Measurements from ENCODE around the gene BRAF.

BRAF gene

GRCh38 chr7:140870003-140870402, 54.7 kb downstream of the BRAF start:
- Histone ChIP-seq H3K9me2 (ENCODE audit: low read depth, low read length) (no peaks in the 10 kb centered on the region), H3F3A (ENCODE audit: insufficient read depth, low read length) (no peaks in the 10 kb centered on the region), H3K27ac (ENCODE audit: low read depth, low read length, poor library complexity, severe bottlenecking) (no peak overlapping the region), H2AFZ (ENCODE audit: low read length) (no peak overlapping the region), H3K79me2 (ENCODE audit: insufficient read depth, low read length) (peaks cover 29% of the 10 kb centered on the region), H3K4me1 (ENCODE audit: insufficient read depth, low read length, severe bottlenecking) (peaks cover 36% of the 10 kb centered on the region), H3K36me3 (ENCODE audit: insufficient read depth, low read length) (no peaks in the 10 kb centered on the region; the same call in 1 of the 2 replicates), H3K4me2 (ENCODE audit: low read length) (no peak overlapping the region), H3K27me3 (ENCODE audit: insufficient read depth, low read length) (no peaks in the 10 kb centered on the region), H4K20me1 (ENCODE audit: insufficient read depth, low read length) (no peaks in the 10 kb centered on the region), H3K9ac (ENCODE audit: low read length) (no peak overlapping the region), H3K4me3 (ENCODE audit: low read depth, low read length, poor library complexity, severe bottlenecking) (no peak overlapping the region), H3K9me3 (ENCODE audit: low read length) (no peaks in the 10 kb centered on the region)
- TF ChIP-seq CTCF (IDR thresholded peaks at IDR 0.05; ENCODE audit: low read length) (no peak), EZH2 (IDR thresholded peaks at IDR 0.05; ENCODE audit: borderline replicate concordance, low read length) (no peak)

GRCh38 chr7:140869430-140869829, 55.3 kb downstream of the BRAF start:
- H3K4me3 ChIP-seq (ENCODE audit: low read depth, low read length, poor library complexity, severe bottlenecking), result no peak overlapping the region
- H2AFZ ChIP-seq (ENCODE audit: low read length), result no peak overlapping the region
- no peak overlapping the region for H3K4me2 ChIP-seq (ENCODE audit: low read length)
- TF ChIP-seq CTCF (IDR thresholded peaks at IDR 0.05; ENCODE audit: low read length), result no peak
- TF ChIP-seq EZH2 (IDR thresholded peaks at IDR 0.05; ENCODE audit: borderline replicate concordance, low read length), result no peak
- H3K36me3 ChIP-seq (ENCODE audit: insufficient read depth, low read length), result no peaks in the 10 kb centered on the region; the same call in 1 of the 2 replicates
- H3K9me3 ChIP-seq (ENCODE audit: low read length), result peaks cover under 1% of the 10 kb centered on the region; the same call in 1 of the 2 replicates
- no peak overlapping the region for H3K27ac ChIP-seq (ENCODE audit: low read depth, low read length, poor library complexity, severe bottlenecking)
- H3K9ac ChIP-seq (ENCODE audit: low read length), result no peak overlapping the region
- peaks cover 36% of the 10 kb centered on the region for H3K4me1 ChIP-seq (ENCODE audit: insufficient read depth, low read length, severe bottlenecking)
- H4K20me1 ChIP-seq (ENCODE audit: insufficient read depth, low read length), result no peaks in the 10 kb centered on the region
- peaks cover 29% of the 10 kb centered on the region for H3K79me2 ChIP-seq (ENCODE audit: insufficient read depth, low read length)
- H3K27me3 ChIP-seq (ENCODE audit: insufficient read depth, low read length), result no peaks in the 10 kb centered on the region
- H3F3A ChIP-seq (ENCODE audit: insufficient read depth, low read length), result no peaks in the 10 kb centered on the region
- H3K9me2 ChIP-seq (ENCODE audit: low read depth, low read length), result no peaks in the 10 kb centered on the region

GRCh38 chr7:140867467-140868462, 57.0 kb downstream of the BRAF start:
- Histone ChIP-seq H3K9me2 (ENCODE audit: low read depth, low read length) (no peaks in the 10 kb centered on the region), H4K20me1 (ENCODE audit: insufficient read depth, low read length) (no peaks in the 10 kb centered on the region), H2AFZ (ENCODE audit: low read length) (no peak overlapping the region), H3K4me3 (ENCODE audit: low read depth, low read length, poor library complexity, severe bottlenecking) (no peak overlapping the region), H3K79me2 (ENCODE audit: insufficient read depth, low read length) (peaks cover 32% of the 10 kb centered on the region), H3K4me2 (ENCODE audit: low read length) (peak overlapping the region; percentile 47), H3K27ac (ENCODE audit: low read depth, low read length, poor library complexity, severe bottlenecking) (peak overlapping the region; percentile 51), H3K9ac (ENCODE audit: low read length) (no peak overlapping the region), H3K36me3 (ENCODE audit: insufficient read depth, low read length) (peaks cover 9% of the 10 kb centered on the region; the same call in 1 of the 2 replicates), H3K9me3 (ENCODE audit: low read length) (peaks cover 5% of the 10 kb centered on the region), H3F3A (ENCODE audit: insufficient read depth, low read length) (no peaks in the 10 kb centered on the region), H3K27me3 (ENCODE audit: insufficient read depth, low read length) (no peaks in the 10 kb centered on the region), H3K4me1 (ENCODE audit: insufficient read depth, low read length, severe bottlenecking) (peaks cover 36% of the 10 kb centered on the region)
- TF ChIP-seq CTCF (IDR thresholded peaks at IDR 0.05; ENCODE audit: low read length), result no peak
- TF ChIP-seq EZH2 (IDR thresholded peaks at IDR 0.05; ENCODE audit: borderline replicate concordance, low read length), result no peak

Data from OCI-LY1 (cell line).